ENCODE measurements around the gene POLR3A. TPM values are rescaled to one million over a fixed set of nuclear protein-coding genes. Genes with fewer than 3 reads are reported as not detected.
"Not testable (repeated sequence)": the region's sequence is repeated elsewhere in the genome, so short reads cannot be mapped to it uniquely, and the experiment has no call there.

The POLR3A gene
- total RNA-seq, 4 donors from 2014 or later = 8.3 to 13.5 (median 12.0) TPM

GRCh38 chr10:78004215-78005026, 24.9 kb downstream of the POLR3A start:
- intact Hi-C loops (cut with DNase I) = no loop called here
- H3K27ac ChIP-seq = no peak overlapping the region
- no peak overlapping the region for H3K4me3 ChIP-seq
- peaks cover 17 to 100% (median 57%) of the 10 kb centered on the region in 3 donors for H3K36me3 ChIP-seq
- TF ChIP-seq POLR2A (IDR thresholded peaks at IDR 0.05) (no peak), CTCF (IDR thresholded peaks at IDR 0.05) (no peak)
- no peaks in the 10 kb centered on the region for H3K27me3 ChIP-seq
- no peak for DNase-seq
- H3K9me3 ChIP-seq = no peaks in the 10 kb centered on the region
- WGBS, 2 donors = 83 to 89% methylated on average over 10 to 12 of the region's 16 CpGs
- no peaks in the 10 kb centered on the region for H3K4me1 ChIP-seq

- intact Hi-C loops (cut with DNase I) = no loop called here
- no peak for DNase-seq
- H3K4me1 ChIP-seq = no peaks in the 10 kb centered on the region
- no peak overlapping the region for H3K4me3 ChIP-seq
- 81 to 90% methylated on average over 4 of the region's 4 CpGs for WGBS, 2 donors
- H3K9me3 ChIP-seq = no peaks in the 10 kb centered on the region
- peaks cover 17 to 99% (median 60%) of the 10 kb centered on the region in 3 donors for H3K36me3 ChIP-seq
- no peak overlapping the region for H3K27ac ChIP-seq
- no peak for TF ChIP-seq CTCF (IDR thresholded peaks at IDR 0.05)
- H3K27me3 ChIP-seq = no peaks in the 10 kb centered on the region
Measured at GRCh38 chr10:78002541-78003288, 26.6 kb downstream of the POLR3A start.

GRCh38 chr10:78000956-78001472, 28.3 kb downstream of the POLR3A start:
- no peak for DNase-seq
- H3K27ac ChIP-seq = no peak overlapping the region
- H3K4me1 ChIP-seq = no peaks in the 10 kb centered on the region
- peaks cover 17 to 92% (median 60%) of the 10 kb centered on the region in 3 donors for H3K36me3 ChIP-seq
- WGBS, 2 donors = 89 to 93% methylated on average over 6 of the region's 6 CpGs
- no peaks in the 10 kb centered on the region for H3K27me3 ChIP-seq
- intact Hi-C loops (cut with DNase I) = no loop called here
- no peaks in the 10 kb centered on the region for H3K9me3 ChIP-seq
- no peak for TF ChIP-seq CTCF (IDR thresholded peaks at IDR 0.05)
- TF ChIP-seq POLR2A (IDR thresholded peaks at IDR 0.05) = no peak
- no peak overlapping the region for H3K4me3 ChIP-seq

GRCh38 chr10:78000206-78000605, 29.1 kb downstream of the POLR3A start:
- Histone ChIP-seq H3K36me3 (peaks cover 12 to 84% (median 55%) of the 10 kb centered on the region in 3 donors), H3K4me3 (no peak overlapping the region), H3K27me3 (no peaks in the 10 kb centered on the region), H3K4me1 (no peaks in the 10 kb centered on the region), H3K9me3 (no peaks in the 10 kb centered on the region), H3K27ac (no peak overlapping the region)
- intact Hi-C loops (cut with DNase I) = no loop called here
- DNase-seq = no peak
- no peak for TF ChIP-seq CTCF (IDR thresholded peaks at IDR 0.05)

- H3K9me3 ChIP-seq; intact Hi-C loops (cut with DNase I); H3K27ac ChIP-seq; H3K27me3 ChIP-seq; H3K4me1 ChIP-seq; H3K4me3 ChIP-seq; DNase-seq: not testable (repeated sequence)
- peaks cover 7 to 78% (median 43%) of the 10 kb centered on the region in 3 donors for H3K36me3 ChIP-seq
- 96 to 98% methylated on average over 5 of the region's 5 CpGs for WGBS, 2 donors
Measured at GRCh38 chr10:77998780-77999179, 30.5 kb downstream of the POLR3A start.

Data from esophagus squamous epithelium (tissue), 5 donors.